HEK293T (cell line): ENCODE data around the gene ZNF467.

Experiments
- CTCF ChIA-PET: fragments of 350-600 bp; formaldehyde crosslinking; extraction: SDS; loops from one replicate; lab custom pipeline; 2021; ENCODE audit warnings: antibody characterized with exemption, inconsistent platforms; lab: Yijun Ruan, JAX
- POLR2A ChIA-PET: fragments of 350-600 bp; formaldehyde crosslinking; extraction: SDS; loops from one replicate; lab custom pipeline; 2020; ENCODE audit warnings: antibody characterized with exemption, inconsistent platforms; lab: Yijun Ruan, JAX
- DNase-seq: peaks from one replicate; pipeline ENCODE4 v3.0.0; 2012; ENCODE audit warnings: mixed read lengths; ENCODE audit errors: extremely low spot score
- ARNT ChIP-seq: fragments of 450-650 bp; IDR thresholded peaks from 2 replicates; pipeline ENCODE4 v1.6.1; 2017; ENCODE audit warnings: mild to moderate bottlenecking
- BHLHE40 ChIP-seq: fragments of 450-650 bp; IDR thresholded peaks from 2 replicates; pipeline ENCODE4 v1.6.1; 2016; ENCODE audit warnings: mild to moderate bottlenecking, moderate library complexity, borderline replicate concordance
- CTBP1 ChIP-seq: fragments of 450-650 bp; IDR thresholded peaks from 2 replicates; pipeline ENCODE4 v1.6.1; 2016; ENCODE audit warnings: borderline replicate concordance
- ELF4 ChIP-seq: fragments of 450-650 bp; IDR thresholded peaks from 2 replicates; pipeline ENCODE4 v1.6.1; 2017; ENCODE audit warnings: antibody characterized with exemption
- FOXA1 ChIP-seq: fragments of 450-650 bp; IDR thresholded peaks from 2 replicates; pipeline ENCODE4 v1.6.1; 2016; ENCODE audit warnings: mild to moderate bottlenecking
- FOXK2 ChIP-seq: fragments of 450-650 bp; IDR thresholded peaks from 2 replicates; pipeline ENCODE4 v1.6.1; 2016; ENCODE audit warnings: mild to moderate bottlenecking
- FOXM1 ChIP-seq: fragments of 450-650 bp; IDR thresholded peaks from 2 replicates; pipeline ENCODE4 v1.6.1; 2017; ENCODE audit warnings: mild to moderate bottlenecking, borderline replicate concordance
- HDGF ChIP-seq: fragments of 450-650 bp; IDR thresholded peaks from 2 replicates; pipeline ENCODE4 v1.6.1; 2017; ENCODE audit warnings: antibody characterized with exemption, borderline replicate concordance
- L3MBTL2 ChIP-seq: fragments of 450-650 bp; conservative IDR thresholded peaks from 2 replicates; pipeline ENCODE4 v1.6.1; 2016; ENCODE audit warnings: mild to moderate bottlenecking
- LEF1 ChIP-seq: fragments of 450-650 bp; IDR thresholded peaks from 2 replicates; pipeline ENCODE4 v1.6.1; 2017; ENCODE audit warnings: mild to moderate bottlenecking, borderline replicate concordance
- NFRKB ChIP-seq: fragments of 450-650 bp; IDR thresholded peaks from 2 replicates; pipeline ENCODE4 v1.6.1; 2016; ENCODE audit warnings: mild to moderate bottlenecking, moderate library complexity
- SP1 ChIP-seq: fragments of 450-650 bp; IDR thresholded peaks from 2 replicates; pipeline ENCODE4 v1.6.1; 2017
- SUZ12 ChIP-seq: fragments of 450-650 bp; IDR thresholded peaks from 2 replicates; pipeline ENCODE4 v1.6.1; 2016; ENCODE audit warnings: mild to moderate bottlenecking
- TARDBP ChIP-seq: fragments of 450-650 bp; IDR thresholded peaks from 2 replicates; pipeline ENCODE4 v1.6.1; 2016
- ZNF384 ChIP-seq: fragments of 450-650 bp; IDR thresholded peaks from 2 replicates; pipeline ENCODE4 v1.6.1; 2016
- TF ChIP-seq, protein P1 (sequence below): fragments of 450-650 bp; IDR thresholded peaks from 2 replicates; pipeline ENCODE4 v1.6.1; 2016

The ZNF467 gene

DNA sequence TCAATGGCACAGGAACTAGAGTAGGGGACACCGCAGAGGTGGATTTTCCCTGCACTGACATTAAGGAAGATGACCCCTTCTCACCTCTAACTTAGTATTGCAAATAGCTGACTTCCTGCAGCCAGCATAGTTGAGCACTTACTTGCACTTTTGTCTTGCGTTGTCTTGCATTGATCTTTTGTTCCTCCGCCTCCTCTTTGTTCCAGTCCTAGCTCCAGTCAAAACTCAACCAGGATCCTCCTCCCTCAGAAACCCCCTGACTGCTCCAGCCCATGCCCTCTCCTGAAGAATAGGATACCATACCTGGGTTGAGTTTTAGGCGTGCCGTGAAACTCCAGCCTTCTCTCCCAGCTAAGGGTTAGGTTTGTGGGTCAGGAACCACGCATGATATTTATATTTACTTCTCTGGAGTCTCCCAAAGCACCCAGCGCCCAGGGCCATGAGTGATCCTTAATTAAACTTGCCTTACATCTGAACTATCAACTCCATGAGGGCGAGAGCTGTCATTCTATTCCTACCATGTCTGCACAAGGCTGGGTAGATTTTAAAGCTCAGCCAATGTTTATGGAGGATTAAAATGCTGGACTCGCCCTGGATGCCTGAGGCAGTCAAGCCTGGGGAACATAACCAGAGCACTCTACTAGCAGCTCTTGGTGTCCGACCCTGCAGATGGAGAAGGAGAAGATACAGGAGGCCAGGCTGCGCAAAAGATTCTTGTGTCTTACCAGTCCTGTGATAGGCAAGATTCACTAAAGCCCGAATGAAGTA, 14.1 kb downstream of the ZNF467 start:
- CTCF ChIA-PET, result interaction anchor here (1.0 to 1.3 kb wide), 3 partner anchors 17 to 133 kb away, joined by 3 to 4 read pairs (median 4); no protein-coding TSS in a partner anchor
- no peak for DNase-seq
- TF ChIP-seq SUZ12 (no peak), ZNF384 (no peak)
- TF ChIP-seq, protein P1, sequence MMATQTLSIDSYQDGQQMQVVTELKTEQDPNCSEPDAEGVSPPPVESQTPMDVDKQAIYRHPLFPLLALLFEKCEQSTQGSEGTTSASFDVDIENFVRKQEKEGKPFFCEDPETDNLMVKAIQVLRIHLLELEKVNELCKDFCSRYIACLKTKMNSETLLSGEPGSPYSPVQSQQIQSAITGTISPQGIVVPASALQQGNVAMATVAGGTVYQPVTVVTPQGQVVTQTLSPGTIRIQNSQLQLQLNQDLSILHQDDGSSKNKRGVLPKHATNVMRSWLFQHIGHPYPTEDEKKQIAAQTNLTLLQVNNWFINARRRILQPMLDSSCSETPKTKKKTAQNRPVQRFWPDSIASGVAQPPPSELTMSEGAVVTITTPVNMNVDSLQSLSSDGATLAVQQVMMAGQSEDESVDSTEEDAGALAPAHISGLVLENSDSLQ, result no peak
- POLR2A ChIA-PET, result interaction anchor here (0.5 kb wide), 1 partner anchor 79 kb away, joined by 3 read pairs; the partner anchor contains the start of gene ZNF862

DNA sequence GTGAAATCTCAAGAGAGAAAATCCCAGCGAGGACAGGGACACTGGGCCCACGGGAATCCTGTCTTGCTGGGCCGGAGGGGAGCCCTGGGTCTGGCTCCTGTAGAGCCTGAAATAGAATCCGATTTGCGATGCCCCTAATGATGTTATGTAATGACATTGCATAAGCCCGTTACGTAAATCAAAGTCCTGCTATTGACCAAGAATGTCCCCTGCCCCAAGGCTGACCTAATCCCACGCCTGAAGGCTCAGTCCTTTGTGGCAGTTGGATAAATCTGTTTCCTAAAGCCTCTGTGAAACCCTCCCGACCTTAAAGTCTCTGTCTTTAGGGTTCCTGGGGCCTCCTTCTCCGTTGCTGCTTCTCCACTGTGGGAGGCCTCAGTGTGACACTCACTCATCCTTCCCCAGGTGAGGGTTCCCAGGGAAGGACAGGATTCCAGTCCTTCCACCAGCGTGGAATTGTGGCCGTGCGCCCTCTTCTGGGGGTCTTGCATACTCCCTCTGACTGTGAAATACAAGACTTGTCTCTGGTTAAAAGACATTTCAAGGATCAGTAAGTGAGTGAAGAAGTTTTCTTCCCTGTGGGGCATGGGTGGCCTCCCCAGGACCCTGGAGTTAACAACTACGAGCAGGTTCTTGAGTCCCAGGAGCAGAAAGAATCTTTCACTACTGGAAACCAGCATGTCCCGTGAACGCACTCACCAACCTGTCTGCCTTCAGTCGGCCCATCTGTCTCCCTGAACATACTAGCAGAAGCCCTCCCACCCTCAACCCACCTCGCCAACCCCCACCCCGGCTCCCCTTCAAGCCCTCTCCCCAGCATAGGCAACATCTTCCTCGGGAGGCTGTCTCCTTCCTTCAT, 19.8 kb downstream of the ZNF467 start:
- peak; percentile 79 for DNase-seq
- TF ChIP-seq LEF1 (no peak), HDGF (no peak), SP1 (no peak), FOXA1 (no peak), SUZ12 (no peak), TARDBP (no peak), ZNF384 (no peak), ELF4 (no peak), ARNT (no peak), FOXK2 (no peak), BHLHE40 (no peak), CTBP1 (no peak), FOXM1 (no peak), NFRKB (no peak)
- TF ChIP-seq, protein P1, result no peak
- ChIA-PET POLR2A (no interaction called here), CTCF (interaction anchor here (0.9 to 3.8 kb wide), 2 partner anchors 12 to 91 kb away, joined by 5 to 23 read pairs; no protein-coding TSS in a partner anchor)

- ChIA-PET POLR2A (no interaction called here), CTCF (interaction anchor here (0.9 to 3.8 kb wide), 3 partner anchors 11 to 90 kb away, joined by 5 to 23 read pairs (median 21); no protein-coding TSS in a partner anchor)
- TF ChIP-seq LEF1 (no peak), L3MBTL2 (no peak), FOXM1 (no peak), TARDBP (no peak), BHLHE40 (no peak), ARNT (no peak)
- DNase-seq, result no peak
Measured at GRCh38 chr7:149752646-149753045, 20.7 kb downstream of the ZNF467 start.

DNA sequence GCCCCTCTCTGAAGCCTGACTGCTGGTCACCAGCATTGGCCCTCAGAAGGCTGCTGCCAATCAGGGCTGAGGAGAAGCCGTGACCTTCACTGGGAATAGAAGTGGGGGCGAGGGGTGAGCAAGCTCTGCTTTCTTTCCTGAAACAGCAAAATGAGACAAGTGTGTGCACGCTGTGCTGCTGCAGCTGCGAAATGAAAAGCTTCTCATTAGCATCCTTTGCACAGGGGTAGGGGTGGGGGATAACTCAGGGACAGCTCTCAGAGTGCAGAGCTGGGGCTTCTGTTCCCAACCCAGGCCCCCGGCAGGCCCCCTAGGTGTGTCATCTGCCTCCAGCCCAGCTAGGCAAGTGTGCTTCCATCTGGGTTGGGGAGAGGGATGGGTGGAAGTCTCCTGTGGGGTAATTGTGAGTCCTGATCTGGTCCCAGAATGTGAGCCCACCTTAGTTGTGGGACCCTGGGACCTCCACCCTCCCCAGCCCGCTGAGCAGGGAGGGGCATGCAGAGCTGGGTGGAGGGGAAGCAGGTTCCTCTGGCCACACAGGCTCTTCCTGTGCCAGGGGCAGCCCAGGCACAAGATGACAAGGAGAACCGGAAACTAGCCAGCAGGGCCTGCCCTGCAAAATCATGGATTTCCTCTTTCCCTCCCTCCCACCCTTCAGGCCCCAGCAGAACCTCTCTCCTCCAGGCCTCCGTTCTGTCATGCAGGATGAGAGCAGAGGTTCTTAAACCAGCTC, 22.2 kb downstream of the ZNF467 start:
- ChIA-PET POLR2A (interaction anchor here (0.6 to 1.9 kb wide), 3 partner anchors 9 to 29 kb away, joined by 3 to 6 read pairs (median 3); no protein-coding TSS in a partner anchor), CTCF (interaction anchor here (0.6 to 3.8 kb wide), 4 partner anchors 10 to 88 kb away, joined by 3 to 23 read pairs (median 12); no protein-coding TSS in a partner anchor)
- TF ChIP-seq TARDBP (no peak), FOXA1 (no peak)
- TF ChIP-seq, protein P1, result no peak
- no peak for DNase-seq

- no peak for TF ChIP-seq ZNF384
- TF ChIP-seq CTBP1, result no peak
- TF ChIP-seq HDGF, result no peak
- TF ChIP-seq FOXM1, result no peak
- TF ChIP-seq ARNT, result no peak
- no peak for TF ChIP-seq ELF4
- TF ChIP-seq NFRKB, result no peak
- TF ChIP-seq TARDBP, result no peak
- TF ChIP-seq SP1, result no peak
- TF ChIP-seq, protein P1, result no peak
- no peak for TF ChIP-seq L3MBTL2
- no peak for TF ChIP-seq FOXA1
- no peak for TF ChIP-seq BHLHE40
- CTCF ChIA-PET, result interaction anchor here (0.6 to 3.8 kb wide), 5 partner anchors 9 to 1065 kb away, joined by 3 to 23 read pairs (median 7); no protein-coding TSS in a partner anchor
- POLR2A ChIA-PET, result interaction anchor here (0.6 to 1.9 kb wide), 2 partner anchors 8 to 30 kb away, joined by 3 to 6 read pairs; no protein-coding TSS in a partner anchor
- no peak for DNase-seq
Measured at GRCh38 chr7:149750122-149750845, 23.1 kb downstream of the ZNF467 start.
